Glutamatergic neuron (in vitro differentiated cells): ENCODE results near the gene C18orf32. TPM values are rescaled to one million over a fixed set of nuclear protein-coding genes. Genes with fewer than 3 reads are reported as not detected.

Experiments
- DNase-seq: peaks from one replicate; pipeline ENCODE4 v3.0.0; 2022
- H3K27ac Mint-ChIP-seq: one replicate; pipeline ENCODE4 v1.8.0; 2020; ENCODE audit warnings: mild to moderate bottlenecking, mixed read lengths, inconsistent platforms; ENCODE audit not compliant: unreplicated experiment
- H3K27me3 Mint-ChIP-seq: one replicate; pipeline ENCODE4 v1.8.0; 2020; ENCODE audit warnings: mild to moderate bottlenecking, moderate library complexity, mixed read lengths, inconsistent platforms; ENCODE audit not compliant: unreplicated experiment
- H3K36me3 Mint-ChIP-seq: one replicate; pipeline ENCODE4 v1.8.0; 2020; ENCODE audit warnings: mild to moderate bottlenecking, mixed read lengths, inconsistent platforms; ENCODE audit not compliant: unreplicated experiment
- H3K4me1 Mint-ChIP-seq: one replicate; pipeline ENCODE4 v1.8.0; 2020; ENCODE audit warnings: mild to moderate bottlenecking, low read depth, mixed read lengths, inconsistent platforms; ENCODE audit not compliant: unreplicated experiment
- H3K4me3 Mint-ChIP-seq: one replicate; pipeline ENCODE4 v1.8.0; 2020; ENCODE audit warnings: mild to moderate bottlenecking, mixed read lengths, inconsistent platforms; ENCODE audit not compliant: unreplicated experiment
- H3K9me3 Mint-ChIP-seq: one replicate; pipeline ENCODE4 v1.8.0; 2020; ENCODE audit warnings: mild to moderate bottlenecking, moderate library complexity, mixed read lengths, inconsistent platforms; ENCODE audit not compliant: unreplicated experiment
- total RNA-seq: library from RNA; stranded (reverse); fragmentation: NEBNext Ultra II Directional; extraction: Animal tissue kit (Norgen Biotek cat#: 25700); gene quantifications from one replicate; pipeline ENCODE4 v1.2.1, GENCODE V29; 2021; ENCODE audit not compliant: unreplicated experiment
- TF ChIP-seq, protein P1 (sequence below): fragments of 200-600 bp; sonication (generic); IDR thresholded peaks from one replicate; pipeline ENCODE4 v1.5.0; 2021; ENCODE audit not compliant: partially characterized antibody, unreplicated experiment

The C18orf32 gene
- total RNA-seq, 1 donor from 2014 or later: 122 TPM

DNA sequence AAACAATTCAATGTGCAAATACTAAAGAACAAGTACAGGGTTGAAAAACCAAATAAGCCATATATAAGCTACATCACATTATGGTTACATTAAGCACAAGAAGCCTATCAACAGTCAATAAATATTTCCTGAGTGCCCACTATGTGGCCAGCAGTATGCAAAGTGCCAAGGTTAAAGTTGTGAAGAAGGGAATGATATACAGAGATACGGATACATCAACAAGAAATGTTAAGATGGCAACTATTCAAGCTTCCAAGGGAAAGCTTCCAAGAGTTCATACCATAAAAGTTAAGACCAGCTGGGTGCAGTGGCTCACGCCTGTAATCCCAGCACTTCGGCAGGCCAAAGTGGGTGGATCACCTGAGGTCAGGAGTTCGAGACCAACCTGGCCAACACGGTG is 40.6 kb downstream of the C18orf32 start:
- H3K9me3 Mint-ChIP-seq: no peaks in the 10 kb centered on the region
- no peak for DNase-seq
- H3K36me3 Mint-ChIP-seq: peaks cover 11% of the 10 kb centered on the region
- TF ChIP-seq, protein P1, sequence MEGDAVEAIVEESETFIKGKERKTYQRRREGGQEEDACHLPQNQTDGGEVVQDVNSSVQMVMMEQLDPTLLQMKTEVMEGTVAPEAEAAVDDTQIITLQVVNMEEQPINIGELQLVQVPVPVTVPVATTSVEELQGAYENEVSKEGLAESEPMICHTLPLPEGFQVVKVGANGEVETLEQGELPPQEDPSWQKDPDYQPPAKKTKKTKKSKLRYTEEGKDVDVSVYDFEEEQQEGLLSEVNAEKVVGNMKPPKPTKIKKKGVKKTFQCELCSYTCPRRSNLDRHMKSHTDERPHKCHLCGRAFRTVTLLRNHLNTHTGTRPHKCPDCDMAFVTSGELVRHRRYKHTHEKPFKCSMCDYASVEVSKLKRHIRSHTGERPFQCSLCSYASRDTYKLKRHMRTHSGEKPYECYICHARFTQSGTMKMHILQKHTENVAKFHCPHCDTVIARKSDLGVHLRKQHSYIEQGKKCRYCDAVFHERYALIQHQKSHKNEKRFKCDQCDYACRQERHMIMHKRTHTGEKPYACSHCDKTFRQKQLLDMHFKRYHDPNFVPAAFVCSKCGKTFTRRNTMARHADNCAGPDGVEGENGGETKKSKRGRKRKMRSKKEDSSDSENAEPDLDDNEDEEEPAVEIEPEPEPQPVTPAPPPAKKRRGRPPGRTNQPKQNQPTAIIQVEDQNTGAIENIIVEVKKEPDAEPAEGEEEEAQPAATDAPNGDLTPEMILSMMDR: no peak
- no peaks in the 10 kb centered on the region for H3K4me1 Mint-ChIP-seq
- H3K27me3 Mint-ChIP-seq: no peaks in the 10 kb centered on the region
- no peak overlapping the region for H3K4me3 Mint-ChIP-seq
- no peak overlapping the region for H3K27ac Mint-ChIP-seq

DNA sequence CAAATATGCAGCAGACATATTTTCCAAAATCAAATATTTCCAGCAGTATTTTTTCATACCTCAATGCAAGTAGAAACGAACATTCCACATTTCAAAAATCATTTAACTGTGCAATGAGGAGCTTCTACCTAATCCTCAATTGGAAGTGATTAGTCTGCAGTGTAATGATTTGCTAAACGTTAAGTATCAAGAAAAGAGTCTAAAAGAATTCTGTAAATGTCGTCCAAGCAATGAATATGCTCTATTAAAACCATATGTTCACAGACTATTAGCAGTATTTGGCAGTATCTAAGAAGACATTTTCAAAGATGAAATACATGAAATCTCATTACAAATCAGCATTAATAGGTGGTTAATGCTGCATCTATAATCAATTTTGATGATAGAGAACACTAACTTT is 42.5 kb downstream of the C18orf32 start:
- Mint-ChIP-seq H3K27me3 (no peaks in the 10 kb centered on the region), H3K9me3 (no peaks in the 10 kb centered on the region), H3K4me1 (no peaks in the 10 kb centered on the region), H3K36me3 (peaks cover 6% of the 10 kb centered on the region), H3K27ac (no peak overlapping the region), H3K4me3 (no peak overlapping the region)
- TF ChIP-seq, protein P1: no peak
- no peak for DNase-seq

DNA sequence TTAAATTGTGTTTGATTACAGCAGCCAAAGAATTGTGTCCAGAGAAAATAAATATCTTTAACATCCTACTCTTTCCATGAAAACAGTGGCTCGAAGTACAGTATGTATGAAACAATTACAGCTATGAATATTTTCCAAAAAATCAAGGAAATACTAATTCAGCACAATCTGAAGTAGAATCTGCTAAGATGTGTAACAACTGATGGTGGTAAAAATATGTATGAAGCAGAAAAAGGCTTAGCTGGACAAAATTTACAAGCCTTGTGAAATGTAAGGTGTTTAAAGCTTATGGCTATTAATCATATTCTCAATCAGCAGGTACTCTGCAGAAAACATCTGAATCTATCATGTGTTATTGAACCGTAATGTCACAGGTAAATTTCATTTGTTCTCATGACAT is 43.2 kb downstream of the C18orf32 start:
- TF ChIP-seq, protein P1: no peak
- no peaks in the 10 kb centered on the region for H3K4me1 Mint-ChIP-seq

DNA sequence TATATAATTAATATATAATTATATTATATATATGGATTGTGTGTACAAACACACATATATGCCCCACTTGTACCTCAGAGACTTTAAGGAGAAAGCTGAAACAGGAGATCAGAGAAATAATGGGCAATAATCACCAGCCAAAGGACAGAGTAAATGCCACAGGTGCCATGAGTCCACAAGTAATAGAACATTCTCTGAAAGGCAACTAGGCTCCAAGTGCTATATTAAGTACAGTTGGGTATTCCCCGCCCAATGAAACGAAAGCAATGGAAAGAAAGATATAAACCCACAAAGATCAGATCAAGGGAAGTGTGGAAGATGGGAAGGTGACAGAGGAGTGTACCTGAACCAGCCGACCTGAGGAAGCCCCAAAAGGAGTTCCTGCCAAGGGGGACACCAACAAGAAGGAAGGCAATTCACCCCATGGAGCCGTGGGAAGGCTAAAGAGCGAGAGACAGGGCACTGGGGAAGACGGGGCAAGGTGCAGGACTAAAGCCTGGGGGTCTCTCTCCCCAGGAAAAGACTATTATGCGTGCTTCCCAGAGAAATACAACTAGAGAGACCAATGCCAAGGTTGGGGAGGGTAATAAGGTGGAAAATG is 45.6 kb downstream of the C18orf32 start:
- H3K4me3 Mint-ChIP-seq: no peak overlapping the region
- H3K36me3 Mint-ChIP-seq: no peaks in the 10 kb centered on the region
- no peak overlapping the region for H3K27ac Mint-ChIP-seq
- H3K4me1 Mint-ChIP-seq: no peaks in the 10 kb centered on the region
- DNase-seq: no peak
- no peaks in the 10 kb centered on the region for H3K27me3 Mint-ChIP-seq
- no peaks in the 10 kb centered on the region for H3K9me3 Mint-ChIP-seq
- TF ChIP-seq, protein P1: no peak

More for the DNA sequence above, 43.2 kb downstream of the C18orf32 start:
- H3K9me3 Mint-ChIP-seq: no peaks in the 10 kb centered on the region
- no peaks in the 10 kb centered on the region for H3K27me3 Mint-ChIP-seq
- no peak overlapping the region for H3K27ac Mint-ChIP-seq
- no peak for DNase-seq
- no peak overlapping the region for H3K4me3 Mint-ChIP-seq
- H3K36me3 Mint-ChIP-seq: peaks cover 2% of the 10 kb centered on the region

DNA sequence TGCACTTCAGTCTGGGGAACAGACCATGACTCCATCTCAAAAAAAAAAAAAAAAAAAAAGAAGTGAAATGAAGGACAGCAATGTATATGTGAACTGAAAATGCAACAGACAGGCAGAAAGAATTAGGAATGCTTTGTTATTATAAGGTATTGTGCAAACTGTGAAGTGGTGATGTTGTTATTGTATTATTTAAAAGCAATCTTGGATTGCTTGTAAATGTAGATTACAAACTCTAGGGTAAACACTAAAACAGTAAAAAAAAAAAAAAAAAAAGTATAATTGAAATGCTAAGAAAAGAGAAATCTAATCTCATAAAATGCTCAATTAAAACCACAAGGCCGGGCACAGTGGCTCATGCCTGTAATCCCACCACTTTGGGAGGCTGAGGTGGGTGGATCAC is 51.9 kb downstream of the C18orf32 start:
- no peaks in the 10 kb centered on the region for H3K36me3 Mint-ChIP-seq
- no peak overlapping the region for H3K4me3 Mint-ChIP-seq
- H3K9me3 Mint-ChIP-seq: no peaks in the 10 kb centered on the region
- TF ChIP-seq, protein P1: no peak
- H3K27me3 Mint-ChIP-seq: no peaks in the 10 kb centered on the region
- peaks cover 2% of the 10 kb centered on the region for H3K4me1 Mint-ChIP-seq
- no peak overlapping the region for H3K27ac Mint-ChIP-seq
- DNase-seq: no peak
